ENCODE results near the gene LTV1.

LTV1 gene

DNA sequence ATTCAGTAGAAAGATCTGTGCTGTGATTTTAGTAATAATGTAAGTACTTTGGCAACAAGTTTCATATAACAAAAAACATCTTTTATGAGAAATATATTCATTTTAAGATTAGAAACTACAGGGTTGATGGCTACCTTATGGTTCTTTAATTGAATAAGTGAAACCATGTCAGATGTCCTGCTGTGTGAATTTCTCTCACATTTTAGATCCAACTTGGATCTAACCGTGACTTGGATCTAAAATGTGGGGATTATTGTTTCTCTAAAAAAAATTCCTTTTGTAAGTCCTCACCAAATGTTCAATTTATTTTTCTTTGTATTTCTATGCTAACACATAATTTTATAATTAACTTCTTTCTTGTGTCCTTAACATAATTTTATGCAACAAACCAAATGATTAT lies 51.5 kb downstream of the LTV1 start:
- DNase-seq: no peak

DNA sequence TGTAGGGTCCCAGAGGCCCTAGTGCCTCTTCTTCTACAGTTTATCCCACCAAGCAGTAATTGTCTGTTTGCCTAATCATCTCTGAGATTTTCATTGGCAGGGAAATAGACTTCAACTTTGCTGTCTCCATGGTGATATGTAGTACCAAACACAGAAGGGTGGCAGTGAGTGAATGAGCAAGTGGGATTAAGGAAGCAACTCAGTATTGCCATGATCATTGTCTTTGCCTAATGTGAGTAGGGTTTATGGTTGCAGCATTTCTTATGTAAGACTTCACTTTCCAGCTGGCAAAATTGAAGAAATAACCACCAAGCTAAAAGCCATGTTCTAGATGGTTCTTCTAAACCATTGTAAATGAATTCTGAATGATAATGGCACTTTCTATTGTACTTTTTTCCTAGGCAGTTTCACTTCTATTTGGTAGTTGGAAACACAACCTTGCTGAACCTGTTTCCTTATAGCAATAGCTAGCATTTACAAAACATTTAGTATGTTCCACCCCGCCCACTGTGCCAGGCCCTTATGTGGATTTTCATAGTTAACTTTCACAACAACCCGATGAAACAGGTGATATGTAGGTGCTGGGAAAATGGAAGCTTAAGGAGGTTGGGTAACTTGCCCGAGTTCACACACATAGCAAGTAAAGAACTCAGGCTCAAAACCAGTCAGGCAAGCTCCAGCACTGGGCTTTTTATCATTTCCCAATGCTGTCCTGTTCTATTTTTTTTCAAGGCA lies 53.2 kb downstream of the LTV1 start:
- DNase-seq: no peak

DNA sequence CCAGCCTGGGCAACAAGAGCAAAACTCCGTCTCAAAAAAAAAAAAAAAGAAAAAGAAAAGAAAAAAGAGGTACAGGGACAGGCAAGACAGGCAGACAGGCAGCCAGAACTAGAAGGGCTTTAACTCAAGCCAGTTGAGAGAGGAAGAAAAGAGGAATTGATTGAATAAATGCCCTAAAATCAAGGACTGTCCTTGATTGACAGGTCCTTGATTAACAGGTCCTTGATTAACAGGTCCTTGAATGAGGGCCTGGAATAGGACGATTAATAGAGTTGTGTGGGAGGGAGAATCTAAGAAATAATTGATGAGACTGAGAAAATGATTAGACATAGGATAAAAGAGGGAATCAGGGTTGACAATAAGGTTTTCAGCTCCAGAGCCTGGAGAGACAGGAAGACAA lies 57.2 kb downstream of the LTV1 start:
- DNase-seq: no peak

DNA sequence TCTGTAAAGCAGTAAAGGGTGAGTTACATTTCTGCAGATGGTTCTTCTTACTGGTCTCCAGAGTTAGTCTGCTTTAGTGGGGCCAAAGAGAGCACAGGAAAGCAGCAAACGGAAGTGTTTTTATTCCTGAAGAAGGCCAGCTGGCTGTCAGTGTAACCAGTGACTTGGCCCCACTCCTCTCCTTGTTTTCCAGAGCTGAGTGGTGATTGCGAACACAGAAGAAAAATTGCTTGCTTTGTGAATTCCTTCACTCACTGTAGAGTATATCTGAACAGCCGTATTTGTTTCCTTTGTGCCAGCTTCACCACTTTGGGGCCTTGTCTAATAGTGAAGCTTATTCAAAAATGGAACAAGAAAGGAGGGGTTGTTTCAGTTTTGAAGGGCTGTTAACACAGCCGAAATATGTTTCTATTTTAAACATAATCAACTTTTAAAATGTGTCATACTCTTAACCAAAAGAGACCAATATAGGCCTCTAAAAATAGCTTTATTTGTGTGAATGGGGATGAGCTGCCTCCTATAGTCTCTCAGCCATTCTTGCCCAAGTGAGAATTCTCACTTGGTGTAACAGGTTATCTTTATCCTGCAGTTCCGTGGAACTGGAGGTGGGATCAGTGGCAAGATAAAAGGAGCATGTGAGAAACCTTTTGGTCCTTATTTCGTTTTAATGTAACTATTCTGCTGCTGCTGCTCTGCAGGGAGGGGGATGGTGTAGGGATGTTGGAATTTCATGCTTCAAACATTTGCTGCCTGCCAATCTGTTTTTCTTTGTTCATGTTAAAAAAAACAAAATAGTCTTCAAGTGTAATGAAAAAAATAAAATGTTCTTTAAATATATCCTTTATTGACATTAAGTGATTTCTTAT lies 59.0 kb downstream of the LTV1 start:
- peak; percentile 18 for DNase-seq

DNA sequence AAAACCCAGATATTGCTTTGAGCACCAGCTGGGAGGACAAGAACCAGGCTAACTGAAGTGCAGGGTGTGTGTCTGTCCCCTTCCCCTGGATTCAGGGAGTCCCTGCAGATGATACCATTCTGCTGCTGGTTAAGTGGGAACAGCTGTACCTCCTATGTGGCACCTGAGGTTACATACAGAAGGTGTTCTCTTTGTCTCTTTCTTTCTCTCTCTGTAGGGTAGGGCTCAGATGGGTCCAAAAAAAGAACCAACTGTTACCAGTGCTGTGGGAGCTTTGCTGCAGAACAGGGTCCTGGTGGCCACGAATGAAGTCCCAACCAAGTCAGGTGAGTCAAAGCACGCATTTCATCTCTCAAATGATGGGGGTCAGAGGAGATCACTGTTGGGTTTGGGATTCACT lies 59.7 kb downstream of the LTV1 start:
- no peak for DNase-seq

- DNase-seq: no peak
These were observed 67.9 kb downstream of the LTV1 start for GRCh38 chr6:143911028-143911427.

DNA sequence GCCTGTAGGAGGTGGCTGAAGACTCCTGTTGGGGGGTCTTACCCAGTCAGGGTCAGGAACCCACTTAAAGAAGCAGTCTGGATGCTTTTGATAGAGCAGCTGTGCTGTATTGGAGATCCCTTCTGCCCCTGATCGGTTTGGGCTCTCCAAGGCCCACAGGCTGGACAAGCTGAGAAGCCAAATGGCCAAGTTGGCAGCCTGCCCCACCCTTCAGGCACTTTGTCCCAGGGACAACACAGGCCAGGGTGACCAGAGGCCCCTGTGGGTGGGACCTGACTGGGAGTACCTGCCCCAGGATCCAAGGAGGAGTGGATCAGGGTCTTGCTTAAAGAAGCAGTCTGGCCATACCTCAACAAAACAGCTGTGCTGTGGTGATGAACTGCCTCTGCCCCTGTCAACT lies 69.5 kb downstream of the LTV1 start:
- no peak for DNase-seq

Data from fibroblast of skin of abdomen (primary cell).